GM21528 (cell line): Measurements from ENCODE around the gene SLC25A21.
"Not testable (repeated sequence)": the region's sequence is repeated elsewhere in the genome, so short reads cannot be mapped to it uniquely, and the experiment has no call there.

Source experiments
- ATAC-seq: cut with Tn5 transposase; IDR thresholded peaks from one replicate; pipeline ENCODE4 v1.9.1; 2021; ENCODE audit warnings: mild to moderate bottlenecking, moderate library complexity; ENCODE audit not compliant: unreplicated experiment, low FRiP score

SLC25A21 gene

DNA sequence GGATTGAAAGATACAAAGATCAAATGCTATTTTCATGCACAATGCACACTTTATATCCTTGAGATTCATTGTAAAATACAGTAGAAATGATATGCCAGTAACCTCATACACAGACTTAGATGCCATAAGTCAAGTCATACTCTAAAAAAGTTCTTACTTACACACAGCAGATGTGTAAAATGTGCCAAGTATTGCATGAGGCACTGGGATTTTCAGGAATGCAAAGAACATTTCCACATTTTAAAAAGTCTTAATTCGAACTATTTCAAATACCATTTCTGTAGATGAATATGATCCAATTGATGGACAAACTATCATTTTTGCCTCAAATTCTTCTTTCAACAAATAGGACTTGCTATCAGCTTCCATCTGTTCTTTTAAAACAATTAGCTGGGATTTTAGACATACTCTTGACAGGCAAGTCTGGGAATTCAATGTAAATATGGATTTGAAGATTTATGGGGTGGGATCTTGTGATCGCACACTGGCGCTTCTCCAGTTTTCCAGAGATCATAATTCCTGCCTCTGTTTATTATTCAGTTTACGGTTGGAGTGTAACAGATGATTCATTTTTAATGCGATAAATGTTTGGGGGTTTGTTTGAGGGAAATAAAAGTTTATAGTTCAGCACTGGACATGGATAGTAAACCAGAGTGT is 326.9 kb downstream of the SLC25A21 start:
- no peak for ATAC-seq

- no peak for ATAC-seq
Observed at GRCh38 chr14:36844443-36845195, 327.8 kb downstream of the SLC25A21 start.

- ATAC-seq, result no peak
Observed at GRCh38 chr14:36843410-36843809, 329.0 kb downstream of the SLC25A21 start.

DNA sequence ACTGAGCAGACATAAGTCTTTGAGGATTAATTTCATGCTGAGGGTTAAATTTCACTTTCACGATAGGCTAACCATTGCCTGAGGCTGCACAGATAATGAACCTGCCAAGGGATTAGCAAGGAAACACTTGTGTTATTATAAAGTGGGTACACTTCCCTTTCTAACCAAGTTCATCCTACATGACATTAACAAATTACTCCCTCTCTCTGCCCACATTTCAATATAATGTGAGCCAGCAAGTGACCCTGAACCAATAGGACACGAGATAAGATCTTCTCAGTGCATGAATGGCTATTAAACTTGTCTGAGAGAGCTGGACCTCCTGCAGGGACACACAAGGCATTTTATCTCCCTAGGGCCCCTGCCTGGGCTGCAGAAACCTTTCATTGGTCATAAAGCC is 337.3 kb downstream of the SLC25A21 start:
- no peak for ATAC-seq

GRCh38 chr14:36834293-36834692 is 338.1 kb downstream of the SLC25A21 start:
- ATAC-seq, result no peak

- ATAC-seq, result no peak
Observed at GRCh38 chr14:36829547-36829946, 342.9 kb downstream of the SLC25A21 start.

DNA sequence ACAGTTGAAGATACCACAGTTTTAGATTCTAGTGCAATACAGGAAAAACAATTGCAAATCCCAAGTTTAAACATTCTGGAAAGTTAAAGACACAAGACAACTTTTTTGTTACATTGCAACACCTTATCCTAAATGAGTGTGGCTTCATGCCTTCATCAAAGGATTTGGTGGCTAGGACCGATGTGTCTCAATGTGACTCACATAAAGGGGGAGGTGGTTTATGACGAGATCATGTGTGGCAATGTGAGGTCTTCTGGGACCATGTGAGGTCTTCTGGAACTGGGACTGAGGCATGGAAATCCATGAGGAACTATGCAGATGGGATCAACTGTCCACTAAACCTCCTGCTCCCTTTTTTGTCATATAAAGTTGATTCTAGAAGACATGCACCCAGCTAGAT is 344.5 kb downstream of the SLC25A21 start:
- ATAC-seq, result no peak

DNA sequence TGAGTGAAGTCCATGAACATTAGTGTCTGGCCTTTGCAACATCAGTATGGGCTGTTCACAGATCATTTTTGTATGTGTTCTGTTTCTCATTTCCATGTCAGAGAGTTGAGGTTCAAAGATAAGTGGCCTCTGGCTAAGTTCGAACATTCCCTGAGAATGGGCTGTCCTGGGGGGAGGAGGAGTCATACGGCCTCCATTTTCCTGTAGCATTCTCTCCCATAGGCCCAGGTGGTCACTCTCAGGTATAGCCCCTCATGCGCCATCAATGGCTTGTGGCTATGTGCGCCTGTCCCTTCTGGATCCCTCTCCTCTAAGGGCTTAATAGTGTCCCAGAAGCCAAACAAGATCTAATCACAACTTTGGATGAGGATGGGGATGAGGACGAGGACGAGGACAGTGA is 345.8 kb downstream of the SLC25A21 start:
- ATAC-seq, result no peak

DNA sequence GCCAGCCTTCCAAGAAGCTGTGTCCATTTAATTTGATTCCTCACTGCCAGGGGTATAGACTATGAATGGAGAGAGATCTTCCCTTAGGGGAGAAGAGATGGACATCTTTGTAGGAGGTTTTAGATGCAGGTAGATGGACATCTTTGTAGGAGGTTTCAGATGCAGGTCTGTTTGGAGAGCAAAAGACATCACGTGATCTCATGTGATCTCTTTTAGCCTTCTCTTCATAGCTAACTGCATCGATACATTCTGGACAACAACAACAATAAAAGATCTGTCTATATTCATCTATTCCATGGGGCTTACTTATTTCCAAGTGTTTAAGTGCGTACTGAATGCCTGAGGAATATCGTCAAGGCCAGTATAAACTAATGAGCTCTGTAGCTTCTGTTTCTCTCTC is 347.6 kb downstream of the SLC25A21 start:
- no peak for ATAC-seq

DNA sequence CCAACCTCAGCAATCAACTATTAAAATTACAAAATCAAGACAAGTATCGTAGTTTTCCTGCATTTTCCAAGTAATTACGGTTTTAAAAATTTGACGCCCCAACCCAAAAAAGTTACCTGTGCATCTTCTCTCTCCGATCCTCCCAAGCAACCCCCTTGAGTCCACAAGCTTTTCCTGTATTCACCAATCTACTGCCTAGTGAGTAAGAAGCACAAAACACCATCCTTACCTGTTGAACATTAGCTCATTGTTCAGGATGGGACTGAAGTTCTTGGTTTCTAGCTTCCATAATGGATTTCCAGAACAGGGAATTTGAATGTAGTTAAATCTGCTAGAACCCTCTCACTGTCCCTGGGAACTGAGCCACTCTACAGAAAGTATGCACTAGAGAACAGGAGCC is 348.8 kb downstream of the SLC25A21 start:
- ATAC-seq, result no peak

DNA sequence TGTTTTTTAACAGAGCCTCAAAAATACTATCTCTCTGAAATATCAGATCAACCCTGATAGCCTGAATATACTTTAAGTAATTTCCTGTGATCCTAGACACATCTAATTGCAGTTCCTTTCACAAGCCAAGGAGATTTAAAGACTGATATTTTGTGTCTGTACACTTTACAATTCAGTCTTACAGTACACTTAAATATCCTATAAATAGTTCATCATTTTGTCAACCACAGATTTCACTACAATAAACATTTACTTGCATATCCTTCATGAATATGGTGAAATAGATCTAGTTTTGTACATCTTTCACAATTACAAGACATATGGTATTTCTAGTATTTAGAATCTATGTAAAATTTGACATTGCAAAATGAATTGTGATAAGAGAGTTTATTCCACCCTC is 349.7 kb downstream of the SLC25A21 start:
- ATAC-seq, result no peak

- no peak for ATAC-seq
Observed at GRCh38 chr14:36820901-36821300, 351.5 kb downstream of the SLC25A21 start.

DNA sequence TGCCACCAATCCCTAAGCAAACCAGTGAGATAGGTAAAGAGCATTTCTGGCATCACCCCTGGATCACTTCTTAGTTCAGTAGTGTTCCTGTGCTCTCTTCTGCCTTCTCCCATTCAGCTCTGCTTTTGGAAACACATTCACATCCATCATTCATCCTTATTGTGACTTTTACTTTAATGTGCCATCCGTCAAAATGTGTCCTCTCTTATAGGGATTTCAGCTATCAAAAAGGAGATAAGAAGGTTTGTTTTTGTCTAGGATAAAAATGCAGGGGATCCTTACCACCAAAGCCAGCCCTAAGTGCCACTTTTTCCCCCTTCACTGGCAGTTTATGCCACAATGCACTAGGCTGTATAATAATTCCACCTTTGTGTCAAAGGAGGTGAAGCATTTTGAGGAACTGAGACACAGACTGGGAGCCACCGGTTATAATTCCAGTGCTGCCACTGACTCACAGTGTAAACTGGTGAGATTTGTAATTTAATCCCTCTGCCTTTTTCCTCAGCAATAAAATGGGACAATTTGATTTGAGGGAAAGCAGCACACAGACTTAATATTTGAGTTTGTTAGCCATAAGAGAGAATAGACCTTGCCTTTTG is 352.2 kb downstream of the SLC25A21 start:
- no peak for ATAC-seq

DNA sequence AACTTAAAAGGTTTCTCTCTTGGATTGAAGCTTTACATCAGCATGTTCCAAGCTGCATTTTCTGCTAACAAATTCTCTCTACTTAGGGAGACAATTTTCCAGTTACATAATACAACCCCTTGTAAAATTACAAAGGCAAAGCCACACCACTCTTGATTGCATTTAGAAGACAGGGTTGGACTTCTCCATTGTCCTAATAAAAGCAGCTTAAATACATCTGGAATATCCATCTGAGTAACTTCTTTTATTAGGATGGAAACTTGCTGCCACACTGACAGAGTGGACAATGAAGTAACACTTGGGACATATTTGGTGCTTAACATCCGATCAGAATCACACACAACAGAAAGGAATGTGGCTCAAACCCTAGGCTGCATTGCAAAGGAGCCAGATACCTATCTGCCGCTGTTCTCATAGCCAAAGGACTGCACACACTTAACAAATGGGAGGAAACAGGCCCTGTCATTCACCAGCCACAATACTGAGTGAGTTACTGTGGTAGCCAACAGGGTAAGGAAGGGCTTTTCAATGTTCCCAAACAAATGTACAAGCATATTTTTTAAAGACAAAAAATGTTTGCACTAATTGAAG is 353.5 kb downstream of the SLC25A21 start:
- no peak for ATAC-seq

- ATAC-seq, result no peak
Observed at GRCh38 chr14:36818246-36818645, 354.2 kb downstream of the SLC25A21 start.

DNA sequence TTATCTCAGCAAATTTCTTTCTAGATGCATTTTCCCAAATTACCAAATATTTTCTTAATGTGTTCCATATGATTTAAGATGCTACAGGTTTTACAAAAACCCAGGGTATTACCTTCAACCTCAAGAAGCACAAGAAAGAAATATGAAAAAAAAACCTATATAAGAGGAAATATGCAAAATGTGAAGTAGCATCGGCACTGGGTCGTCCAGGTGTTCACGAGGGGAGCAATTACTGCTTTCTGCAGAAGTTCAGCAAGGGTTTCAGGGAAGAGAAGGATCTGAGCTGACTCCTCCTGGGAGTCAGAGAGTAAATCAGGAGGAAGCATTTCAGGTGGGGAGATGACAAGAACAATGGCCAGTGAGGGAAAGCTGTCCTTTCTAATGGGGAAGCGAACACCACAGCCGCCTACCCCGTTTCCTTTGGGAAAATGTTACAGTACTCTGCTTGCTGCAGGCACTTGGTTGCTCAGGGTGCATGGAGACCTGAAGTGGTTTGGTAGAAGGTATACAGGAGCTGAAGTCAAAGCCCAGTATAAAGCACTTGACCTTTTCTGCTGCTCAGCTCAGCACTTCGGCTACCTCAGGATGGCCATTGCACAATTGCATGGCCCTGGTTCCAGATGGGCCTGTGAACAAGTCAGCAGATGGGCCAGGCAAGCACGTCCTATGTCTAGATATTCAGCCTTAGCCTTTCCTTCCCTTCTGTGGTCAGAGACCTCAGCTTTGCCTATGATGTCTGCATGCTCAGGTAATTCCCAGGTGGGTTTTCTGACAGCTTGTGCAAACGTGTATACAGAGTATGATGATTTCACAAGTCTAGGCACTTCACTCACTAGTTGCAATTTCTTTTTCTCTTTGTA is 355.1 kb downstream of the SLC25A21 start:
- ATAC-seq, result no peak

DNA sequence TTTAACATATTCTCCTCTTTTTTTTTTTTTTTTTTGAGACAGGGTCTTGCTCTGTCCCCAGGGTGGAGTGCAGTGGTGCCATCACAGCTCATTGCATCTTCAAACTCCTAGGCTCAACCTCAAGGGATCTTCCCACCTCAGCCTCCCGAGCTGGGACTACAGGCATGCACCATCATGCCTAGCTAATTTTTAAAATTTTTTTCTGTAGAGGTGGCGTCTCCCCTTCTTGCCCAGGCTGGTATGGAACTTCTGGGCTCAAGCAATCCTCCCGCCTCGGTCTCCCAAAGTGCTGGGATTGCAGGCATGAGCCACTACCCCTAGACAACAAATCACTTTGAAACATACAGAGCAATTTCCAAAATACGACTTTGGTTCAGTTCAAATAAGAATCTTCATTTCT is 355.9 kb downstream of the SLC25A21 start:
- ATAC-seq, result no peak

- ATAC-seq, result not testable (repeated sequence)
Observed at GRCh38 chr14:36814783-36815182, 357.6 kb downstream of the SLC25A21 start.

DNA sequence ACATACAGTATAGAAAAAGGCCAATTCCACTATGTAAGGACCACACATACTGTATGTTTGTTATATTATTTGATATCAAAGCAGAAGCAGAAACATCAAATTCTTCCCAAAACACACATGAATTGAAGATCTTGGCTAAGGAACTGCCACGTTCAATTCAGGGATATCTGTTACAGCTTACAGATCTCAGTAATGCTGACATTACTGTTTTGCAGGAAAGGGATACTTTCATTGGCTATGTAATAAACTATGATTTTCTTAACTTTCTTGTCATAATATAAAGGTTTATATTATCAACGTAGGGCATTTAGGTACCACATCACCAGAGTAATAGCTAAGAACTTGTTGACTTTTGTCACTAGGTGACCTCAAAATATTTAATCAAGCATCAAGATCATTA is 362.2 kb downstream of the SLC25A21 start:
- ATAC-seq, result no peak

DNA sequence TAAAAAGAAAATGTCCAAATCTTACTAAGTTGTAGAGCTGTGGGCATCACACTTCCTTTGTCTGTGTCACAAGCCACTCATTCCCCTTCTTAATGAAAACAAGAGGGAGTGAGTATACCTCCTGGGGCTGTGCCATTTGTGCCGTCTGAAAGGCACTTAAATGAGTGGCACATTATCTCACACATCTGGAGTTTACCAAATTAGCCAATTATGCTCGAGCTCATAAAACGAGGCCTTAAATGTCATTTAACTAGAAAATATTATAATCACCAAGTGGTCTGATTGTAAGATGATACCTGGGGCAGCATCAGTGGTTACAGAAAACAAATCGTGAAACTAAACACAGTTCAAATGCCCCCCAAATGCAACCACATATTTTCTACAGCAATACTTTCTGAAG is 364.7 kb downstream of the SLC25A21 start:
- ATAC-seq, result no peak
